ENCODE results near the gene CA6.
A peak's percentile ranks its signal among the peaks of the same experiment; 100 is the strongest.

The CA6 gene

DNA sequence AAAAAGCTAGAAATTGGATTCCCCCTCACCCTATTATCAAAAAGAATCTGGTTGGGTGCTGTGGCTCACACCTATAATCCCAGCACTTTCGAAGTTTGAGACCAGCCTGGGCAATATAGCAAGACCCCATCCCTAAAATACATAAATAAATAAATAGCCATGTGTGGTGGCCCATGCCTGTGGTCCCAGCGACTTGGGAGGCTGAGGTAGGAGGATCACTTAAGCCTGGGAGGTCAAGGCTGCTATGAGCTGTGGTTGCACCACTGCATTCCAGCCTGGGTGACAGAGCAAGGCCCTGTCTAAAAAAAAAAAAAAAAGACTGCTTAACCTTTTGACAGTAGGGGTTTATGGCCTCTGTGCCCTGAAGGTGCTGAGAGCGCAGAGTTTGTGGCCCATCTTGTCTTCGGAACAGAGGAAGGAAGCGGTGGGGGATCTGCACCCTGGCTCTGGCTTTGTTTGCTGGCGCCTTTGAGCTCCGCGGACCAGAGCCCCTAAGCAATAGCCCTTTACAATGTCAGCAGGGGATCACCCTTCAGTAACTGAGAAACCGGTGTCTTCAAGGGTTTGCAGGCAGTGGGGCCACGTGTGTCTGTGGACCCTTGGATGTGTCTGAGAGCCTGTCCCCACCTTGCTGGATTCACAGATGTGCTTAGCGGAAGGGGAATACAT, 58.5 kb downstream of the CA6 start:
- TF ChIP-seq, protein P1, sequence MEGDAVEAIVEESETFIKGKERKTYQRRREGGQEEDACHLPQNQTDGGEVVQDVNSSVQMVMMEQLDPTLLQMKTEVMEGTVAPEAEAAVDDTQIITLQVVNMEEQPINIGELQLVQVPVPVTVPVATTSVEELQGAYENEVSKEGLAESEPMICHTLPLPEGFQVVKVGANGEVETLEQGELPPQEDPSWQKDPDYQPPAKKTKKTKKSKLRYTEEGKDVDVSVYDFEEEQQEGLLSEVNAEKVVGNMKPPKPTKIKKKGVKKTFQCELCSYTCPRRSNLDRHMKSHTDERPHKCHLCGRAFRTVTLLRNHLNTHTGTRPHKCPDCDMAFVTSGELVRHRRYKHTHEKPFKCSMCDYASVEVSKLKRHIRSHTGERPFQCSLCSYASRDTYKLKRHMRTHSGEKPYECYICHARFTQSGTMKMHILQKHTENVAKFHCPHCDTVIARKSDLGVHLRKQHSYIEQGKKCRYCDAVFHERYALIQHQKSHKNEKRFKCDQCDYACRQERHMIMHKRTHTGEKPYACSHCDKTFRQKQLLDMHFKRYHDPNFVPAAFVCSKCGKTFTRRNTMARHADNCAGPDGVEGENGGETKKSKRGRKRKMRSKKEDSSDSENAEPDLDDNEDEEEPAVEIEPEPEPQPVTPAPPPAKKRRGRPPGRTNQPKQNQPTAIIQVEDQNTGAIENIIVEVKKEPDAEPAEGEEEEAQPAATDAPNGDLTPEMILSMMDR (conservative IDR thresholded peaks at IDR 0.05; ENCODE audit: low read depth, low read length): no peak
- Histone ChIP-seq H3K9ac (no peak overlapping the region), H2AFZ (ENCODE audit: low read depth) (peak overlapping the region; percentile 68; the same call in 1 of the 2 replicates), H3K4me2 (no peak overlapping the region), H3K27ac (no peak overlapping the region), H4K20me1 (ENCODE audit: insufficient read depth) (no peaks in the 10 kb centered on the region), H3K27me3 (ENCODE audit: insufficient read depth, low read depth) (peaks cover 7% of the 10 kb centered on the region; the same call in 1 of the 2 replicates), H3K4me3 (IDR thresholded peaks at IDR 0.05; ENCODE audit: insufficient read depth, low read depth, low read length) (no peak overlapping the region), H3K79me2 (ENCODE audit: insufficient read depth, low read depth) (no peaks in the 10 kb centered on the region), H3K4me1 (ENCODE audit: low read depth, poor library complexity, severe bottlenecking) (no peaks in the 10 kb centered on the region), H3K36me3 (ENCODE audit: insufficient read depth) (no peaks in the 10 kb centered on the region)

DNA sequence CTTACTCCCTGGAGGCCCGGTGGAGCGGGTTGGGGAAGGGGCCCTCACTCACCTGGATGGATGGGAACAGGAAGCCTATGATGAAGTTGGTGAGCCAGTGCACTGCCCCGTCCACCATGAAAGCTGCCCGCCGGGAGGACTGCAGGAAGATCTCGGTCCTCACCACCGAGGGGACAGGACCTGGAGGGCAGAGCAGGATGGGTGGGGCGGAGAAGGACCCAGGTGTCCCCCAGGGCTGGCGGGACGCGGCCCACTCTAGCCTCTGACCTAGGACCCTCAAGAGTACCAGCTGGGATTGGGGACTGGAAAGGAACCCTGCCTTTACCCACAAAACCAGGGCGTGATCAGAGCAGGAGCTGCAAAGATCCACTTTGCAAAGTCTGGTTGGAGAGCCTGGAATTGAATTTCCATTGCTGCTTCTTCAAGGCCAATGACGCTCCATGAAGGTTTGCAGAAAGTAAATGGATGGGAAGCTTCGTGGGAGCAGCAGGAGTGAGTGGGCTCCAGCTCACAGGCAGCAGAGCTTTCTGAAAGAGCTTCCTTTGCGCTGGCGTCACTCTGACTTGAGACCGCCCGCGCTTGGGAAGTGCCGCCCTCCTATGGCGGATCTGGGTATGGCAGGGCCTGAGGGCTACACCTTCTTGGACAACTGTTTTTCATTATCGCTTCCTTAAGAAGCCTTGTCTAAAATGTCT, 59.2 kb downstream of the CA6 start:
- Histone ChIP-seq H3K4me3 (IDR thresholded peaks at IDR 0.05; ENCODE audit: insufficient read depth, low read depth, low read length) (no peak overlapping the region), H3K9ac (no peak overlapping the region), H3K27me3 (ENCODE audit: insufficient read depth, low read depth) (peaks cover 7% of the 10 kb centered on the region; the same call in 1 of the 2 replicates), H3K4me2 (no peak overlapping the region; the same call in 1 of the 2 replicates), H3K79me2 (ENCODE audit: insufficient read depth, low read depth) (no peaks in the 10 kb centered on the region), H3K4me1 (ENCODE audit: low read depth, poor library complexity, severe bottlenecking) (no peaks in the 10 kb centered on the region), H3K27ac (no peak overlapping the region), H3K36me3 (ENCODE audit: insufficient read depth) (no peaks in the 10 kb centered on the region), H2AFZ (ENCODE audit: low read depth) (peak overlapping the region; percentile 68), H4K20me1 (ENCODE audit: insufficient read depth) (no peaks in the 10 kb centered on the region)
- TF ChIP-seq, protein P1 (conservative IDR thresholded peaks at IDR 0.05; ENCODE audit: low read depth, low read length): peak; percentile 95

DNA sequence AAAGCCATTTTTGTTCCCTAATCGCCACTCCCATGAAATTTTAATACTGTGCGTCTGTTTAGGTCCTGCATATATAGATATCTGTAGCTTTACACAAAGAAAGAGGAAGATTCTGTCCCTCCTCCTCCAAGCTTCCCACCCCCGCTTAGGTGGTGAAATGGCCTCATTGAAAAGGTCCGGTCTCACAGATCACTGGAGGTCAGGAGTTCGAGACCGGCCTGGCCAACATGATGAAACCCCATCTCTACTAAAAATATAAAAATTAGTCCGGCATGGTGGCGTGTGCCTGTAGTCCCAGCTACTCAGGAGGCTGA, 59.7 kb downstream of the CA6 start:
- Histone ChIP-seq H3K4me1 (ENCODE audit: low read depth, poor library complexity, severe bottlenecking) (no peaks in the 10 kb centered on the region), H3K4me3 (IDR thresholded peaks at IDR 0.05; ENCODE audit: insufficient read depth, low read depth, low read length) (no peak overlapping the region), H3K9ac (no peak overlapping the region), H3K79me2 (ENCODE audit: insufficient read depth, low read depth) (no peaks in the 10 kb centered on the region), H3K36me3 (ENCODE audit: insufficient read depth) (no peaks in the 10 kb centered on the region), H2AFZ (ENCODE audit: low read depth) (no peak overlapping the region), H3K27ac (no peak overlapping the region), H3K27me3 (ENCODE audit: insufficient read depth, low read depth) (peaks cover 7% of the 10 kb centered on the region; the same call in 1 of the 2 replicates), H4K20me1 (ENCODE audit: insufficient read depth) (no peaks in the 10 kb centered on the region), H3K4me2 (no peak overlapping the region)
- TF ChIP-seq, protein P1 (conservative IDR thresholded peaks at IDR 0.05; ENCODE audit: low read depth, low read length): peak; percentile 18

DNA sequence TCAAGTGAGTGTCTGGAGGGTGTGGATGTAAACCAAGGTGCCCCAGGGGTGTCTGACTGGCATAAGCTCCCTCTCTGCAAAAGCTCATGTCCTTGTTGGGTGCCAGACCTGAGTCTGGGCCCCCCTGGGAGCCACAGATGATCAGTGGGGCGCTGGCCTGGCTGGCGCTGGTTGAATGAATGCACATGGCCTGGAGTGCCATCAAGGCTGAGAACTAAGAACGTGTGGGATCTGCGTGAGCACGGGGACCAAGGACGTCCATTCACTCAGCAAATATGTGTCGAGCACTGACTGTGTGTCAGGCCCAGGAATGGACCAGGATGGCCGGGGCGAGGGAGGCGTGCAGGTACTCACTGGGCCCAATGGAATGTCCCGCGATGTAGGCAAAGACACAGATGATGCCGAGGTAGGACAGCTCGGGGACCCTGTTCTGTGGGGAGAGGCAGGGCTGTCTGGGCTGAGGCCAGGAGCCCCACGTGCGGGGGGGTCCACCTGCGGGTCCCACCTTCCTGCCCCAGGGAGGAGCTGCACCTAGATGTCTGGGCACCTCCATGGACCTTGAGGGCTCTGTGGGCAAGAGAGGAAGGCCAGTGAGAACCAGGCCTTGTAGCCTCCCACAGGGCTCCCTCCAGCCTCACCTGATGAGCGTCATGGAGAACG, 61.4 kb downstream of the CA6 start:
- Histone ChIP-seq H3K4me1 (ENCODE audit: low read depth, poor library complexity, severe bottlenecking) (no peaks in the 10 kb centered on the region), H3K4me3 (IDR thresholded peaks at IDR 0.05; ENCODE audit: insufficient read depth, low read depth, low read length) (no peak overlapping the region), H3K4me2 (no peak overlapping the region), H3K9ac (no peak overlapping the region), H3K79me2 (ENCODE audit: insufficient read depth, low read depth) (no peaks in the 10 kb centered on the region), H3K27ac (no peak overlapping the region), H4K20me1 (ENCODE audit: insufficient read depth) (no peaks in the 10 kb centered on the region), H3K36me3 (ENCODE audit: insufficient read depth) (no peaks in the 10 kb centered on the region), H3K27me3 (ENCODE audit: insufficient read depth, low read depth) (peaks cover 7% of the 10 kb centered on the region; the same call in 1 of the 2 replicates), H2AFZ (ENCODE audit: low read depth) (no peak overlapping the region)
- TF ChIP-seq, protein P1 (conservative IDR thresholded peaks at IDR 0.05; ENCODE audit: low read depth, low read length): no peak

Data from KMS-11 (cell line).